Measurements from ENCODE around the gene ERG. TPM values are rescaled to one million over a fixed set of nuclear protein-coding genes. Genes with fewer than 3 reads are reported as not detected.

The ERG gene
- polyA plus RNA-seq, 1 donor from 2014 or later: not detected

- no peak overlapping the region for H3K27ac ChIP-seq (ENCODE audit: low read length)
- no peak overlapping the region for H2AFZ ChIP-seq (ENCODE audit: low read depth, low read length)
- no peaks in the 10 kb centered on the region for H3K9me3 ChIP-seq (ENCODE audit: low read length)
- H3K9me2 ChIP-seq (ENCODE audit: insufficient read depth, low read length): no peaks in the 10 kb centered on the region
- H3K36me3 ChIP-seq (ENCODE audit: insufficient read depth, low read length): no peaks in the 10 kb centered on the region
- H3K27me3 ChIP-seq (ENCODE audit: insufficient read depth, low read depth, low read length): no peaks in the 10 kb centered on the region
- no peaks in the 10 kb centered on the region for H3F3A ChIP-seq (ENCODE audit: insufficient read depth, low read length, poor library complexity, severe bottlenecking)
- no peaks in the 10 kb centered on the region for H3K79me2 ChIP-seq (replicated peaks; ENCODE audit: insufficient read depth, low read length)
- TF ChIP-seq, protein P1, sequence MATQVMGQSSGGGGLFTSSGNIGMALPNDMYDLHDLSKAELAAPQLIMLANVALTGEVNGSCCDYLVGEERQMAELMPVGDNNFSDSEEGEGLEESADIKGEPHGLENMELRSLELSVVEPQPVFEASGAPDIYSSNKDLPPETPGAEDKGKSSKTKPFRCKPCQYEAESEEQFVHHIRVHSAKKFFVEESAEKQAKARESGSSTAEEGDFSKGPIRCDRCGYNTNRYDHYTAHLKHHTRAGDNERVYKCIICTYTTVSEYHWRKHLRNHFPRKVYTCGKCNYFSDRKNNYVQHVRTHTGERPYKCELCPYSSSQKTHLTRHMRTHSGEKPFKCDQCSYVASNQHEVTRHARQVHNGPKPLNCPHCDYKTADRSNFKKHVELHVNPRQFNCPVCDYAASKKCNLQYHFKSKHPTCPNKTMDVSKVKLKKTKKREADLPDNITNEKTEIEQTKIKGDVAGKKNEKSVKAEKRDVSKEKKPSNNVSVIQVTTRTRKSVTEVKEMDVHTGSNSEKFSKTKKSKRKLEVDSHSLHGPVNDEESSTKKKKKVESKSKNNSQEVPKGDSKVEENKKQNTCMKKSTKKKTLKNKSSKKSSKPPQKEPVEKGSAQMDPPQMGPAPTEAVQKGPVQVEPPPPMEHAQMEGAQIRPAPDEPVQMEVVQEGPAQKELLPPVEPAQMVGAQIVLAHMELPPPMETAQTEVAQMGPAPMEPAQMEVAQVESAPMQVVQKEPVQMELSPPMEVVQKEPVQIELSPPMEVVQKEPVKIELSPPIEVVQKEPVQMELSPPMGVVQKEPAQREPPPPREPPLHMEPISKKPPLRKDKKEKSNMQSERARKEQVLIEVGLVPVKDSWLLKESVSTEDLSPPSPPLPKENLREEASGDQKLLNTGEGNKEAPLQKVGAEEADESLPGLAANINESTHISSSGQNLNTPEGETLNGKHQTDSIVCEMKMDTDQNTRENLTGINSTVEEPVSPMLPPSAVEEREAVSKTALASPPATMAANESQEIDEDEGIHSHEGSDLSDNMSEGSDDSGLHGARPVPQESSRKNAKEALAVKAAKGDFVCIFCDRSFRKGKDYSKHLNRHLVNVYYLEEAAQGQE (IDR thresholded peaks at IDR 0.05; ENCODE audit: borderline replicate concordance): no peak
- TF ChIP-seq, protein P2, sequence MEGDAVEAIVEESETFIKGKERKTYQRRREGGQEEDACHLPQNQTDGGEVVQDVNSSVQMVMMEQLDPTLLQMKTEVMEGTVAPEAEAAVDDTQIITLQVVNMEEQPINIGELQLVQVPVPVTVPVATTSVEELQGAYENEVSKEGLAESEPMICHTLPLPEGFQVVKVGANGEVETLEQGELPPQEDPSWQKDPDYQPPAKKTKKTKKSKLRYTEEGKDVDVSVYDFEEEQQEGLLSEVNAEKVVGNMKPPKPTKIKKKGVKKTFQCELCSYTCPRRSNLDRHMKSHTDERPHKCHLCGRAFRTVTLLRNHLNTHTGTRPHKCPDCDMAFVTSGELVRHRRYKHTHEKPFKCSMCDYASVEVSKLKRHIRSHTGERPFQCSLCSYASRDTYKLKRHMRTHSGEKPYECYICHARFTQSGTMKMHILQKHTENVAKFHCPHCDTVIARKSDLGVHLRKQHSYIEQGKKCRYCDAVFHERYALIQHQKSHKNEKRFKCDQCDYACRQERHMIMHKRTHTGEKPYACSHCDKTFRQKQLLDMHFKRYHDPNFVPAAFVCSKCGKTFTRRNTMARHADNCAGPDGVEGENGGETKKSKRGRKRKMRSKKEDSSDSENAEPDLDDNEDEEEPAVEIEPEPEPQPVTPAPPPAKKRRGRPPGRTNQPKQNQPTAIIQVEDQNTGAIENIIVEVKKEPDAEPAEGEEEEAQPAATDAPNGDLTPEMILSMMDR (IDR thresholded peaks at IDR 0.05; ENCODE audit: poor library complexity, severe bottlenecking): no peak
- TF ChIP-seq POLR2AphosphoS5 (IDR thresholded peaks at IDR 0.05) (no peak), EP300 (conservative IDR thresholded peaks at IDR 0.05; ENCODE audit: poor library complexity, severe bottlenecking) (no peak), MXI1 (conservative IDR thresholded peaks at IDR 0.05; ENCODE audit: poor library complexity, severe bottlenecking) (no peak)
- no peaks in the 10 kb centered on the region for H4K20me1 ChIP-seq (ENCODE audit: insufficient read depth)
- H3K9ac ChIP-seq (ENCODE audit: low read length): no peak overlapping the region
- H3K4me3 ChIP-seq (ENCODE audit: low read length): no peak overlapping the region
- H3K4me2 ChIP-seq (ENCODE audit: low read length): no peak overlapping the region
Observed at GRCh38 chr21:38388203-38388602, 110.1 kb downstream of the ERG start.

- H3F3A ChIP-seq (ENCODE audit: insufficient read depth, low read length, poor library complexity, severe bottlenecking): no peaks in the 10 kb centered on the region
- H3K9me2 ChIP-seq (ENCODE audit: insufficient read depth, low read length): no peaks in the 10 kb centered on the region
- H3K36me3 ChIP-seq (ENCODE audit: insufficient read depth, low read length): no peaks in the 10 kb centered on the region
- no peaks in the 10 kb centered on the region for H4K20me1 ChIP-seq (ENCODE audit: insufficient read depth)
- no peak overlapping the region for H3K4me2 ChIP-seq (ENCODE audit: low read length)
- H3K9me3 ChIP-seq (ENCODE audit: low read length): no peaks in the 10 kb centered on the region
- H2AFZ ChIP-seq (ENCODE audit: low read depth, low read length): no peak overlapping the region
- TF ChIP-seq EP300 (conservative IDR thresholded peaks at IDR 0.05; ENCODE audit: poor library complexity, severe bottlenecking) (no peak), EZH2 (IDR thresholded peaks at IDR 0.05; ENCODE audit: borderline replicate concordance, insufficient read depth, low read length, poor library complexity, severe bottlenecking) (no peak), TAF1 (IDR thresholded peaks at IDR 0.05; ENCODE audit: low read depth) (no peak), MXI1 (conservative IDR thresholded peaks at IDR 0.05; ENCODE audit: poor library complexity, severe bottlenecking) (no peak)
- TF ChIP-seq, protein P1 (IDR thresholded peaks at IDR 0.05; ENCODE audit: borderline replicate concordance): no peak
- TF ChIP-seq, protein P2 (IDR thresholded peaks at IDR 0.05; ENCODE audit: poor library complexity, severe bottlenecking): no peak
- no peak overlapping the region for H3K9ac ChIP-seq (ENCODE audit: low read length)
- no peaks in the 10 kb centered on the region for H3K27me3 ChIP-seq (ENCODE audit: insufficient read depth, low read depth, low read length)
- H3K79me2 ChIP-seq (replicated peaks; ENCODE audit: insufficient read depth, low read length): no peaks in the 10 kb centered on the region
- H3K27ac ChIP-seq (ENCODE audit: low read length): no peak overlapping the region
- H3K4me3 ChIP-seq (ENCODE audit: low read length): no peak overlapping the region
Observed at GRCh38 chr21:38386967-38387366, 111.3 kb downstream of the ERG start.
